GM12878 (cell line): Measurements from ENCODE around the gene AFAP1. TPM values are rescaled to one million over a fixed set of nuclear protein-coding genes. Genes with fewer than 3 reads are reported as not detected.

Source experiments
- ASH2L ChIP-seq: fragments of 300-600, 200-600 bp; sonication (generic); IDR thresholded peaks from 2 replicates; pipeline ENCODE4 v1.6.1; 2017; ENCODE audit warnings: low read depth, mild to moderate bottlenecking, borderline replicate concordance
- ATF7 ChIP-seq: fragments of 450-650 bp; IDR thresholded peaks from 2 replicates; pipeline ENCODE4 v1.6.1; 2016; ENCODE audit warnings: low read depth, mild to moderate bottlenecking
- CBX3 ChIP-seq: fragments of 200-600 bp; sonication (generic); IDR thresholded peaks from 2 replicates; pipeline ENCODE4 v1.6.1; 2016; ENCODE audit warnings: low read depth, borderline replicate concordance
- CHD4 ChIP-seq: fragments of 200-600 bp; sonication (generic); IDR thresholded peaks from 2 replicates; pipeline ENCODE4 v1.6.1; 2016; ENCODE audit warnings: mild to moderate bottlenecking
- EED ChIP-seq: sonication (generic); IDR thresholded peaks from 2 replicates; pipeline ENCODE4 v1.6.1; 2016; ENCODE audit warnings: antibody characterized with exemption, low read depth
- HDAC6 ChIP-seq: fragments of 200-600 bp; sonication (generic); IDR thresholded peaks from one replicate; pipeline ENCODE4 v1.8.0; 2017; ENCODE audit warnings: antibody characterized with exemption; ENCODE audit not compliant: unreplicated experiment
- IKZF1 ChIP-seq: fragments of 450-650 bp; conservative IDR thresholded peaks from 2 replicates; pipeline ENCODE4 v1.6.1; 2017; ENCODE audit warnings: antibody characterized with exemption, mild to moderate bottlenecking
- POU2F2 ChIP-seq: IDR thresholded peaks from 3 replicates; pipeline ENCODE4 v1.6.1; 2011; ENCODE audit warnings: low read depth, mild to moderate bottlenecking, low read length, borderline replicate concordance
- SMAD1 ChIP-seq: fragments of 450-650 bp; IDR thresholded peaks from 2 replicates; pipeline ENCODE4 v1.6.1; 2018; ENCODE audit warnings: mild to moderate bottlenecking, low read depth; ENCODE audit not compliant: partially characterized antibody
- SMARCA5 ChIP-seq: fragments of 450-650 bp; IDR thresholded peaks from 2 replicates; pipeline ENCODE4 v1.6.1; 2017; ENCODE audit warnings: mild to moderate bottlenecking
- STAT3 ChIP-seq: IDR thresholded peaks from 2 replicates; pipeline ENCODE4 v1.6.1; 2011; ENCODE audit warnings: low read depth, low read length, improper control_type of control experiment
- TCF3 ChIP-seq: IDR thresholded peaks from 2 replicates; pipeline ENCODE4 v1.6.1; 2012; ENCODE audit warnings: low read depth, mild to moderate bottlenecking, low read length, borderline replicate concordance; ENCODE audit not compliant: insufficient read depth
- ZNF384 ChIP-seq: IDR thresholded peaks from 2 replicates; pipeline ENCODE4 v1.6.1; 2012; ENCODE audit warnings: low read depth, mild to moderate bottlenecking, low read length, improper control_type of control experiment, borderline replicate concordance
- polyA plus RNA-seq, 11 experiments: library from polyadenylated mRNA; depleted of rRNA in 4 of 11; unstranded in 6 of 11; stranded (reverse) in 5 of 11; fragments of >200 nt; fragmentation: Nextera tagmentation in 4 of 11; fragmentation: Illumina TruSeq in 1 of 11; extraction: Ambion mirVana in 4 of 11; extraction: Trizol in 1 of 11; gene quantifications; 1 replicate in 1 of 11; 2 replicates in 10 of 11; pipeline versions ENCODE4 v1.2.1 to v1.2.3, GENCODE V29; 2011 to 2016; ENCODE audit warnings: inconsistent platforms in 2 of 11, missing spikeins in 2 of 11, low read depth in 1 of 11
- total RNA-seq, 4 experiments: library from RNA; depleted of rRNA in 3 of 4; stranded (reverse); fragments of >200 nt in 3 of 4; fragmentation: Illumina TruSeq in 1 of 4; extraction: Trizol in 1 of 4; gene quantifications; 2 replicates each; pipeline versions ENCODE4 v1.2.1 to v1.2.3, GENCODE V29; 2013 to 2021
- TF ChIP-seq, protein P1 (sequence below): IDR thresholded peaks from 2 replicates; pipeline ENCODE4 v1.6.1; 2011; ENCODE audit warnings: borderline replicate concordance, low read depth, mild to moderate bottlenecking, moderate library complexity, mixed read lengths, low read length; ENCODE audit not compliant: insufficient read depth; ENCODE audit errors: extremely low read length

AFAP1 gene
- total and polyA plus RNA-seq, 10 of the 15 experiments (the other 5 are each of a cell fraction or from before 2014, with no cell fraction given), result 0.02 to 0.23 (median 0.09) TPM; not detected in 1

DNA sequence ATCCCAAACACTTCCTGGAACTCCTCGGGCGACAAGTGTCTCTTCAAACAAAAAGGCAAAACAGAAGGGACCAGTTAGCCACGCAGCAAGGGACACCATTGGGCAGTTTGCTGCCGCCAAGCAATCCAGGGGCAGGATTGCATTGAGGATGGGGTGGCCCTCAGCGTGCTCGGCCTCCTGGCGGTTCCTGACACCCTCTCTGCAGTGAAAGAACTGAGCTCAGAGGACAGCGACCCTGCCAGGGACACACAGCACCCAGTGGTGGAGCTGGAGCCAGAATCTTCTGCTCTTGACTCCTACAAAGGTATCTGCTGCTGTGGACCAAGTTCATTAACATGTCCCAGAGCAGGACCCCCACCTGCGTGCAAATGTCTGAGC is 27.4 kb upstream of the AFAP1 start (continued):
- no peak for TF ChIP-seq IKZF1
- TF ChIP-seq ASH2L, result no peak
- TF ChIP-seq, protein P1, sequence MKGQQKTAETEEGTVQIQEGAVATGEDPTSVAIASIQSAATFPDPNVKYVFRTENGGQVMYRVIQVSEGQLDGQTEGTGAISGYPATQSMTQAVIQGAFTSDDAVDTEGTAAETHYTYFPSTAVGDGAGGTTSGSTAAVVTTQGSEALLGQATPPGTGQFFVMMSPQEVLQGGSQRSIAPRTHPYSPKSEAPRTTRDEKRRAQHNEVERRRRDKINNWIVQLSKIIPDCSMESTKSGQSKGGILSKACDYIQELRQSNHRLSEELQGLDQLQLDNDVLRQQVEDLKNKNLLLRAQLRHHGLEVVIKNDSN, result no peak
- TF ChIP-seq HDAC6, result no peak
- no peak for TF ChIP-seq EED
- TF ChIP-seq CHD4, result no peak
- TF ChIP-seq STAT3, result no peak
- no peak for TF ChIP-seq POU2F2
- no peak for TF ChIP-seq ATF7
- no peak for TF ChIP-seq ZNF384
- no peak for TF ChIP-seq CBX3
- no peak for TF ChIP-seq TCF3
- TF ChIP-seq SMARCA5, result no peak
- TF ChIP-seq SMAD1, result no peak
